Neuronal stem cell (in vitro differentiated cells): ENCODE measurements around the gene BTAF1.

Experiments
- DNase-seq: peaks from one replicate; pipeline ENCODE4 v3.0.0-alpha.2; 2013; ENCODE audit warnings: low spot score
- H2AFZ ChIP-seq: one replicate; pipeline ENCODE4 v1.6.1; 2013; ENCODE audit warnings: mild to moderate bottlenecking, low read length, inconsistent platforms
- H2AK5ac ChIP-seq: 2 replicates; pipeline ENCODE4 v1.6.1; 2013; ENCODE audit warnings: low read depth, mild to moderate bottlenecking, inconsistent platforms, low read length, moderate library complexity, mixed read lengths
- H2BK120ac ChIP-seq: 2 replicates; pipeline ENCODE4 v1.6.1; 2013; ENCODE audit warnings: low read depth, mild to moderate bottlenecking, inconsistent platforms, low read length, moderate library complexity, mixed read lengths
- H2BK12ac ChIP-seq: one replicate; pipeline ENCODE4 v1.6.1; 2013; ENCODE audit warnings: low read length, inconsistent platforms
- H2BK15ac ChIP-seq: 2 replicates; pipeline ENCODE4 v1.6.1; 2013; ENCODE audit warnings: mild to moderate bottlenecking, low read length, inconsistent platforms, mixed read lengths
- H2BK5ac ChIP-seq: one replicate; pipeline ENCODE4 v1.6.1; 2013; ENCODE audit warnings: inconsistent platforms, mild to moderate bottlenecking, low read length, moderate library complexity
- H3K14ac ChIP-seq: one replicate; pipeline ENCODE4 v1.6.1; 2013; ENCODE audit warnings: low read length, inconsistent platforms
- H3K18ac ChIP-seq: 2 replicates; pipeline ENCODE4 v1.6.1; 2013; ENCODE audit warnings: low read length, inconsistent platforms
- H3K23ac ChIP-seq: 2 replicates; pipeline ENCODE4 v1.6.1; 2013; ENCODE audit warnings: low read depth, mild to moderate bottlenecking, mixed read lengths, low read length, inconsistent platforms; ENCODE audit not compliant: poor library complexity
- H3K27ac ChIP-seq: replicated peaks from 3 replicates; pipeline ENCODE4 v1.5.1; 2013; ENCODE audit warnings: low read length, inconsistent platforms
- H3K27me3 ChIP-seq, 3 experiments: 2 replicates each; pipeline ENCODE4 v1.6.1; 2013; ENCODE audit warnings: low read length in 3 of 3, mild to moderate bottlenecking in 2 of 3, inconsistent platforms in 1 of 3, low read depth in 1 of 3, mixed read lengths in 1 of 3, moderate library complexity in 1 of 3; ENCODE audit not compliant: control insufficient read depth in 3 of 3, insufficient read depth in 3 of 3
- H3K36me3 ChIP-seq, 2 donors: replicated peaks in 1 of 2; 2 replicates each; pipeline ENCODE4 v1.6.1; 2013; ENCODE audit warnings: low read length in 2 of 2; ENCODE audit not compliant: control insufficient read depth in 2 of 2, insufficient read depth in 2 of 2
- H3K4ac ChIP-seq: 2 replicates; pipeline ENCODE4 v1.6.1; 2013; ENCODE audit warnings: inconsistent platforms, mild to moderate bottlenecking, low read length, moderate library complexity
- H3K4me1 ChIP-seq, 2 donors: 1 replicate in 1 of 2; 2 replicates in 1 of 2; pipeline ENCODE4 v1.6.1; 2013; ENCODE audit warnings: low read length in 2 of 2, low read depth in 1 of 2; ENCODE audit not compliant: control insufficient read depth in 2 of 2, insufficient read depth in 1 of 2
- H3K4me2 ChIP-seq: one replicate; pipeline ENCODE4 v1.6.1; 2013; ENCODE audit warnings: mild to moderate bottlenecking, low read length, inconsistent platforms; ENCODE audit not compliant: insufficient read depth, poor library complexity, severe bottlenecking
- H3K4me3 ChIP-seq, 2 donors: 2 replicates each; pipeline ENCODE4 v1.5.1; 2013; ENCODE audit warnings: low read length in 2 of 2, mild to moderate bottlenecking in 2 of 2, inconsistent platforms in 1 of 2, moderate library complexity in 1 of 2
- H3K79me1 ChIP-seq: one replicate; pipeline ENCODE4 v1.6.1; 2013; ENCODE audit warnings: low read depth, mild to moderate bottlenecking, inconsistent platforms, low read length, moderate library complexity
- H3K9ac ChIP-seq: one replicate; pipeline ENCODE4 v1.6.1; 2013; ENCODE audit warnings: mild to moderate bottlenecking, low read depth, low read length, inconsistent platforms; ENCODE audit not compliant: poor library complexity
- H3K9me3 ChIP-seq, 2 donors: replicated peaks in 1 of 2; 2 replicates each; pipeline versions ENCODE3 to v1.6.1; 2013; ENCODE audit warnings: low read length in 2 of 2, mild to moderate bottlenecking in 2 of 2, inconsistent platforms in 1 of 2, low read depth in 1 of 2, mixed read lengths in 1 of 2, moderate library complexity in 1 of 2; ENCODE audit not compliant: control insufficient read depth in 2 of 2, insufficient read depth in 1 of 2
- H4K8ac ChIP-seq: one replicate; pipeline ENCODE4 v1.6.1; 2013; ENCODE audit warnings: low read depth, mild to moderate bottlenecking, inconsistent platforms, low read length, moderate library complexity
- H4K91ac ChIP-seq: one replicate; pipeline ENCODE4 v1.6.1; 2013; ENCODE audit warnings: low read length, low read depth, mild to moderate bottlenecking, inconsistent platforms; ENCODE audit not compliant: poor library complexity
- WGBS, 2 donors: extraction: QIAGEN DNeasy Blood & Tissue Kit; methylation state at CpG; one replicate each; pipeline ENCODE4 v1.1.7; 2013; ENCODE audit warnings: missing lambda C conversion rate in 2 of 2, mixed read lengths in 1 of 2; ENCODE audit not compliant: insufficient read length in 2 of 2, insufficient replicate concordance in 1 of 2; ENCODE audit errors: extremely low coverage in 2 of 2; 5-methylcytosine and 5-hydroxymethylcytosine counted together

BTAF1 gene

DNA sequence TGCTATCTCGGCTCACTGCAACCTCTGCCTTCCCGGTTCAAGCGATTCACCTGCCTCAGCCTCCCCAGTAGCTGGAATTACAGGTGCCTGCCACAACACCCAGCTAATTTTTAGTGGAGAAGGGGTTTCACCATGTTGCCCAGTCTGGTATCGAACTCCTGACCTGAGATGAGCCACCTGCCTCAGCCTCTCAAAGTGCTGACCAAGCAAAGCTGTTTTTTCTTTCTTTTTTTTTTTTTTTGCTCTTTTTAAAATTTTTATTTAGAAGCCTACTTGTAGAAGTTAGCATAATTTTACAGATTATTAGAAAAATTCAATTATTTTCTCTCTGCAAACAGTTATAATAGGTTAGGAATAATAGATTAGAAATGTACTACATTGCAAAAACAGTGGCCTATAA lies 13.1 kb upstream of the BTAF1 start:
- no CpG with 5 or more reads among the region's 4 CpGs for WGBS, 2 donors
- DNase-seq = no peak
- no peak overlapping the region for H2AFZ ChIP-seq
- H2BK15ac ChIP-seq = no peak overlapping the region
- H3K4ac ChIP-seq = no peak overlapping the region
- H4K8ac ChIP-seq = no peak overlapping the region
- peak overlapping the region; percentile 44 for H3K9ac ChIP-seq
- no peaks in the 10 kb centered on the region for H3K4me1 ChIP-seq
- no peak overlapping the region for H2AK5ac ChIP-seq
- peaks cover 7 to 27% of the 10 kb centered on the region in 2 donors for H3K36me3 ChIP-seq
- H2BK5ac ChIP-seq = peak overlapping the region; percentile 66
- H3K27ac ChIP-seq = no peak overlapping the region
- peak overlapping the region; percentile 28 for H3K18ac ChIP-seq
- no peak overlapping the region for H3K4me2 ChIP-seq
- H4K91ac ChIP-seq = no peak overlapping the region
- H3K27me3 ChIP-seq = no peaks in the 10 kb centered on the region
- peaks cover 2% of the 10 kb centered on the region for H3K79me1 ChIP-seq
- H3K9me3 ChIP-seq = peaks cover 3 to 20% of the 10 kb centered on the region in 2 donors
- no peak overlapping the region for H3K4me3 ChIP-seq
- no peak overlapping the region for H2BK12ac ChIP-seq
- H3K23ac ChIP-seq = no peak overlapping the region
- no peak overlapping the region for H3K14ac ChIP-seq
- H2BK120ac ChIP-seq = no peak overlapping the region

DNA sequence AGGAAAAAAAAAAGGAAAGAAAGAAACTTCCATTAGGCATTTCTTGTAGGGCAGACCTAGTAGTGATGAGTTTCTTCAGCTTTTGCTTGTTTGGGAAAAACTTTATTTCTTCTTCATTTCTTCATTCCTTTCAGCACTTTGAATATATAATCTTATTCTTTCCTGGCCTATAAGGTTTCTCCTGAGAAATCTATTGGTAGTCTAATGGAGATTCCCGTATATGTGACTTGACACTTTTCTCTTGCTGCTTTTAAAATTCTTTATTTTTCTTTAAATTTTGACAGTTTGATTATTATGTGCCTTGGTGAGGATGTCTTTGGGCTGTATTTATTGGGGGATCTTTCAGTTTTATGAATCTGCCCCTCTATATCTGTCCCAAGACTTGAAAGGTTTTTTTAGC lies 3.9 kb upstream of the BTAF1 start:
- H4K91ac ChIP-seq = no peak overlapping the region
- no peak overlapping the region for H3K4me3 ChIP-seq
- H3K23ac ChIP-seq = no peak overlapping the region
- H2AK5ac ChIP-seq = no peak overlapping the region
- WGBS, 2 donors = no CpG with 5 or more reads among the region's 1 CpG
- no peak overlapping the region for H3K4ac ChIP-seq
- no peak overlapping the region for H4K8ac ChIP-seq
- H2BK15ac ChIP-seq = no peak overlapping the region
- no peak overlapping the region for H3K27ac ChIP-seq
- H3K9ac ChIP-seq = no peak overlapping the region
- no peak overlapping the region for H2BK120ac ChIP-seq
- no peak overlapping the region for H2AFZ ChIP-seq
- H3K36me3 ChIP-seq = no peaks in the 10 kb centered on the region
- no peak overlapping the region for H3K4me2 ChIP-seq
- DNase-seq = no peak
- no peak overlapping the region for H3K18ac ChIP-seq
- H3K9me3 ChIP-seq = peaks cover 0 to 9% of the 10 kb centered on the region in 2 donors
- H3K27me3 ChIP-seq = no peaks in the 10 kb centered on the region
- no peaks in the 10 kb centered on the region for H3K79me1 ChIP-seq
- H2BK12ac ChIP-seq = no peak overlapping the region
- no peak overlapping the region for H3K14ac ChIP-seq
- H2BK5ac ChIP-seq = no peak overlapping the region
- peaks cover 0 to 3% of the 10 kb centered on the region in 2 donors for H3K4me1 ChIP-seq

DNA sequence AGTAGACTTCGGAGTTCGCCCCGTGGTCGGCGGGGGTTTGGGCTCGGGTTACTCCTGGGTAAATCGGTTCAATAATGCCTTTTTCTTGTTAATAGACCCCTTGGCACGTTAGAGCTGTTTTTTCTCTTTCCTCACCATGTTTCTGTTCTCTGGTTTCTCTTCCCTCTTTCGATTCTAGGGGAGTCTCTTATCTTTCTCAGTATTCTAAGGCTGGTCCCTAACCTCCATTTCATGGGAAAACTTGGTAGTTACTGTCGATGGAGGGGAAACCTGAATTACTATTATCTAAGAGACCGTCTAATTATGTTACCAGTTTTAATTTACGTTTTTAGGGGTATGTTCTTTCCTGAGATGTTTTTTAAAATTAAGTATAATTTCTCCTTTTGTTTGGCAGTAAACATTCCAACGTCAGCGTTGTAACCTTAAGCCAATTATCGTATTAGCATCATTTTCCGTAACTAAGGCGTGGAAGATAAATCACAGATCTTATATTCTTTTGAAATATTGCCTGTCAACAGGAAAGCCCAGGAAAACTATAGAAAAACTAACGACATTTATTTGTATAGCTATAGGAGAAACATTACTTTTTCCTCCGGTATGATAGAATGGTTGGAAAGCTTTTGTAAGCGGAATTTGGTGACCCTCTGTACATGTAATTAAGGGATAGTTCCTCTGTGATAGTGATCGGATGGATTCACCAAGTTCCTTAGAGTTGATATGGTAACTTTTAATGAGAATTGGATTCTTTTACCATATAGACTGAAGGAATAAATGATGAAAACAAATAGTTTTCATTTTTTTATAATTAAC lies 847 bp downstream of the BTAF1 start:
- H3K23ac ChIP-seq = no peak overlapping the region
- peak overlapping the region; percentile 99 for H3K18ac ChIP-seq
- no peak overlapping the region for H4K91ac ChIP-seq
- peak overlapping the region; percentile 40 for H3K27ac ChIP-seq
- H2AFZ ChIP-seq = peak overlapping the region; percentile 91
- no peak for DNase-seq
- H3K79me1 ChIP-seq = no peaks in the 10 kb centered on the region
- H2AK5ac ChIP-seq = no peak overlapping the region
- H3K36me3 ChIP-seq = peaks cover 2 to 43% of the 10 kb centered on the region in 2 donors
- H2BK5ac ChIP-seq = no peak overlapping the region
- H3K4me3 ChIP-seq = peak overlapping the region; percentile 85 to 96
- WGBS, 2 donors = no CpG with 5 or more reads among the region's 21 CpGs
- H2BK120ac ChIP-seq = peak overlapping the region; percentile 83
- no peak overlapping the region for H2BK12ac ChIP-seq
- no peaks in the 10 kb centered on the region for H3K27me3 ChIP-seq
- H3K4me1 ChIP-seq = peaks cover 0 to 3% of the 10 kb centered on the region in 2 donors
- H3K9ac ChIP-seq = peak overlapping the region; percentile 99
- no peak overlapping the region for H2BK15ac ChIP-seq
- no peak overlapping the region for H4K8ac ChIP-seq
- H3K9me3 ChIP-seq = peaks cover 0 to 4% of the 10 kb centered on the region in 2 donors
- peak overlapping the region; percentile 64 for H3K4me2 ChIP-seq
- H3K14ac ChIP-seq = no peak overlapping the region
- H3K4ac ChIP-seq = no peak overlapping the region

DNA sequence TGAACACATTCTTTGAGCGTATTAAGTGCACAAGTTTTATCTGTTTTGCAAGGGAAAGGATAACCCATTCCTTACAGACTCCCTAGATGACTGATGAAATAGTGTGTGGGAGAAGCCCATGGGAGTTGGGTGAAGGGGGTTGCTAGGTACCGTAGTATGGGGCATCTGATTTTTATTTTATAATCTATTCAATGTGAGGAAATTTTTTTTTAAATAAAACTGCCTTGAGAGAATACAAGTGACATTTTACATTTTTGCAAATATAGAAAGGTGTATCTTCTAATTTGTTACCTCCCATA lies 1.4 kb downstream of the BTAF1 start:
- H3K14ac ChIP-seq = no peak overlapping the region
- peaks cover 0 to 3% of the 10 kb centered on the region in 2 donors for H3K4me1 ChIP-seq
- peaks cover 2 to 45% of the 10 kb centered on the region in 2 donors for H3K36me3 ChIP-seq
- no peak overlapping the region for H2AK5ac ChIP-seq
- no peak overlapping the region for H3K23ac ChIP-seq
- H3K18ac ChIP-seq = no peak overlapping the region
- H2BK120ac ChIP-seq = no peak overlapping the region
- H3K4me3 ChIP-seq = peak overlapping the region in 1 of 2 donors; percentile 85
- no peak overlapping the region for H3K9ac ChIP-seq
- peak overlapping the region; percentile 11 for H3K4me2 ChIP-seq
- H4K8ac ChIP-seq = no peak overlapping the region
- no peak overlapping the region for H3K27ac ChIP-seq
- H3K27me3 ChIP-seq = no peaks in the 10 kb centered on the region
- H3K9me3 ChIP-seq = peaks cover 0 to 2% of the 10 kb centered on the region in 2 donors
- no peak overlapping the region for H2BK5ac ChIP-seq
- no peak overlapping the region for H2BK15ac ChIP-seq
- H4K91ac ChIP-seq = no peak overlapping the region
- DNase-seq = no peak
- no peak overlapping the region for H2BK12ac ChIP-seq
- no peak overlapping the region for H3K4ac ChIP-seq
- no CpG with 5 or more reads among the region's 2 CpGs for WGBS, 2 donors
- no peak overlapping the region for H2AFZ ChIP-seq
- H3K79me1 ChIP-seq = no peaks in the 10 kb centered on the region
